Fibroblast of peridontal ligament (primary cell): ENCODE data around the gene CAD.
"Not testable (repeated sequence)": the region's sequence is repeated elsewhere in the genome, so short reads cannot be mapped to it uniquely, and the experiment has no call there.

Experiments
- DNase-seq: peaks from one replicate; pipeline ENCODE4 v3.0.0-alpha.2; 2010; ENCODE audit errors: extremely low read depth

Gene CAD

DNA sequence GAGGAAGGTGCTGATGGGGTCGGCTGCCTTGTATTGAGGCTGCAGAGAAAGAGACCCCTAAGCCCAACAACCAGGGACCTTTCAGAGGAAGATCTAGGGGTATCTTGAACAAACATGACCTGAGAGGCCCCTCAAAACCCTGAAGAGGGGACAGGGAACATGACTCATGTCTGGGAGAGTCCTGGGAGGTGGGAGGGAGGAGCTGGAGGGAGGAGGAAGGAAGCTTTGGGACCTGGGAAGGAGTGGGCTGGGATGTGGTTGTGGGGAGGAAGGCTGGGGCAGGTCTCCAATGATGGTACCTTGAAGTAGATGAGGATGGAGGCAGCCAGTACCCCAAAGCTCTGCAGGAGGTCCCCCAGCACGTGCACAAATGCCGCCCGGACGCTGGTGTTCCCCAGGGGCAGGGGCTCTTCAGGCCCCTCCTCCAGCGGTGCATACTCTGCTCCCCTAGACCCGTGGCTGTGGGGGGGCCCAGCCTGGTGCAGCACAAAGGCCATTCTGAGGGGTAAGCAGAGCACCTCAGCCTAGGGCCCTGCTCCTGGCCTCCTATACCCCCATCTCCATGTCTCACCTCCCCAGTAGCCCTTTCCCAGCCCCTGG lies 39.8 kb downstream of the CAD start:
- no peak for DNase-seq

DNA sequence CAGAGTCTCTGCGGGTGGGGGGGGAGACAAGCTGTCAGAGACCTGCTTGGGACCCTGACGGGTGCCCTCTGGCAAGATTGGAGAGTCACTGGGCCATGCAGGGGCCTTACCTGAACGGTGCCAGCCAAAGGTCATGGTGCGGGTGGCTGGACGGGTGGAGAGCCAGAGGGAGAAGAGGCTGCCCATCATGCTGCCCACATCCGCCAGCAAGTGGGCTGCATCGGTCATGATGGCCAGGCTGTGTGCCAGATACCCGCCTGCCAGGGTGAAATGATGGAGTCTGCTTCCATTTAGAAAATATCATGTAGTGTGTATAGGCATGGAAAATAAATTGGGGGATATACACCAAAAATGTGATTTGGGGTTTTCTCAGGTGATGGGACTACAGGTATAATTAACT lies 40.9 kb downstream of the CAD start:
- no peak for DNase-seq

DNA sequence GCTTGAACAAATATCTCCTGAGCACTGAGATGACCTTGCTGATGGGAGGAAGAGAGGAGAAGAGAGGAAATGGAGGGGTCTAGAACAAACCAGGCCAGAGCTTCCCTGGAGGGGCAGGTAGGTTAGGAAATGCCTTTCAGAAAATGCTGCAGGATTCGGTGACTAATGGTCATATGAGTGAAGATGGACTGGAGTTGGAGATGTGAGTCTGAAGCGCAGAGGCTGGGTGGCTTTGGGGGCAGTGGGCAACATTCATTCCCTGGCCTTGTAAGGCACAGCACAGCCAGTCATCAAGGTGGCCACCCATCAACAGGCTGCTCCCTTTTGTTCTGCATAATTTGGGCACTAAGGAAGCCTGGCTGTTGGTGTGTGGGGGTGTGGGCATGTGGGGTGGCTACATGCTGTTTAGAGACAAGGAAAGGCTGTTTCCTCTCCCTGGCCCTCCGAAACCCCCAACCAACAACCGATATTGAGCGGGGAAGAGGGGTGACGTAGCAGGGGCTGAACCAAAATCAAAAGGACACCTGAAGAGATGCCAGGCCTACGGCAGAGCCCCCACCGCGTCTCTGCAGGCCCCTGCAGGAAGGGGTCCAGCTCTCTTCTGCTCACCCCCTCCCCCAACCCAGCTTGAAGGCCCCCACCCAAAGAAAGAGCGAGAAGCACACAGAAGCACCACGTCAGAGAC lies 44.2 kb downstream of the CAD start:
- no peak for DNase-seq

DNA sequence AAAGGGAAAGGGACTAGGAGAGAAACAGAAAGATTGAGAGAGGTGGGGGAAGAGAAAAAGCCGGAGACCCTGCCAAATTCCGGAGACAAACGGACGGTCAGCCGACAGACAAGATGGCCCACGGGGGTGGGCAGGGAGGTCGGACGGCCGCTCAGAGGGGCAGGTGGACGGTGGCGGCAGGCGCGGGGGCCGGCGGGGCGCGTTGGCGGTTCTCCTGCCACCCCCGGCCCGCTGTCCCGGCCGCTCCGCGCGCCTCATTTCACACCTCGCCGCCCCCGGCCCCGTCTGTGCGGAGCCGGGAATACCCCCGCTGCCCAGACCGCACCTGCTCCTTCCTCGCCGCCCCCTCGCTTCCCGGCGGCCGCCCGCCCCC lies 44.7 kb downstream of the CAD start:
- DNase-seq, result no peak

DNA sequence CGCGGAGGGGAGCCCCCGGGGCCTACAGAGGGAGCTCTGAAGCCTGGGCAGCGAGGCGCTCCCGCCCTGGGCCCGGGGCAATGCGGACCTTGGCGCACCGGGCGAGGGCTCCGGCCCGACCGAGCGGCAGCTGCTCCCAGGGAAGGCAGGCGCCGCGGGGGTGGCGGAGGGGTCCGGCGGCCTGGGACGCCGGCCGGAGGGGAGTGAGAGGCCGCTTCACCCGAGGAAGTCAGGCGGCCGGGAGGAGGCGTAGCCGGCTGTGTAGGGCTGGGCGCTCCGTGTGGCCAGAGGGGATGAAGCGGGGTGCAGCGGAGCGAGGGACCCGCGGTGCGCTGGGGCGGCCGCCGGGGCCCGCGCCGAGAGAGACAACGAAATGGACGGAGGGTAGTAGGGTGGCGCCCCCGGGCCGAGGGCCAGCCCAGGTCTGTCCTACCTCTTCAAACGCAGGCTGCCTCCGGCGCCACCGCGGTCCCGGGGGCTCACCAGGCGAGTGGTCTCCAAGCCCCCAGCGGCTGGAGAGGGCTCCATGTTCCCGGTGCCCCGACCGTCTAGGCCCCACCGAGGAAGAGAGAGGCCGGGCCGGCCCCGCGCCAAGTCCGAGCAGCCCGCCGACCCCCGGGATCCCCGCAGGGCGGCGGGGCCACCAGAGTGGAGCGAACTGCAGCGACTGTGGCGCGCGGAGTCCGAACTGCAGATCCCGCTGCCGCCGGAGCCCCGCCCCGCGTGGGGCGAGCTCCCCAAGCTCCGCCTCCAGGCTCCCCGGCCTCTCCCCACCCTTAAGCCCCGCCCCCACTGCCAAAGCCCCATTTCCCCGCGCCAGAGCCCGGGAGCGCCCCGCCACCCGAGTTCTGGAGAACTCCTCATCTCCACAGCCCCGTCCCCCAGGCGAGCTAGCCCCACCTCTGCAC lies 45.5 kb downstream of the CAD start, which contains the start of gene SLC30A3:
SLC30A3 (minus strand) TSS at position 669 of the 908 bp plus-strand sequence; CDS start at position 528, 141 bp downstream.
- DNase-seq, result no peak

DNA sequence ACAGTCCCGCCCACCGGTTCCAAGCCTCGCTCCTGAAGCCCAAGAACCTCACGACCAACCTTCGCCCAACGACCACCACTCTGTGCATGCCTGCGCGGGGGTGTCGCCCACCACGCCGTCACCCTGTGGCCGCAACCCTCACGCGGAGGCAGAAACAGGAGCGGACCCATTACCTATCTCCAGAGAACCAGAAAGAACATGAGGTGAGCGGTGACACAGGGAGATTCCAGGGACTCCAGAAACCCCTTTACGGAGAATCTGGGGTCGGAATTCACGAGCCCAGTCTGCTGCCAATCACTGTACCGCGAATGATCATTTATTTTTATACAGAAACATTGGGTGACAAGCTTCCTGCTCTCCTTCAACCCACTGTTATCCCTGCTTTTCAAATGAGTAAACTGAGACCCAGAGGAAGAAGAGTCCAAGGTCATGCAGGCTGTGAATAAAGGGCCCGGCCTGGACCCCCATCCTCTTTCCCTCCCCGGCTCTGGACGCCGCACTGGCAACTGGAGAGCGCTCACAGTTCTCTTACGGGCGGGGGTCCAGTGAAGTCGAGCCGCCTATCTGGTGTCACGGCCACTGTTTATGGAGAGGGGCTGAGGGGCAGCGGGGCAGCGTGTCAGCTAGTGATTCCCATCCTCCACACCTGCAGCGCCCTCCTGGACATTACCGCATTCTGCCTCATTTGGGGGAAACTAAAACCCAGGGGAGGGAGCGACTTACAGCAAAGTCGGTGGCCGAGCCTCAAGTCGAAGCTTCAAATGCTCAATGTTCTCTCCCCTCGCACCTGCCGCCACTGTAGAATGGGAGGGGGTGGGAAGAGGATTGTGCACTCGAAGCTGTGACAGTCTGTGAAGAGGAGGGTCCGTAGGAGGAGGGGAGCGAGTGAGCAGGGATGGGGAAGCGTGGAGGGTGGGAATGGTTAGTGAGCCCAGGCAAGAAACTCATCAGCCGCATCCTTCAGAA lies 46.4 kb downstream of the CAD start:
- DNase-seq, result no peak

DNA sequence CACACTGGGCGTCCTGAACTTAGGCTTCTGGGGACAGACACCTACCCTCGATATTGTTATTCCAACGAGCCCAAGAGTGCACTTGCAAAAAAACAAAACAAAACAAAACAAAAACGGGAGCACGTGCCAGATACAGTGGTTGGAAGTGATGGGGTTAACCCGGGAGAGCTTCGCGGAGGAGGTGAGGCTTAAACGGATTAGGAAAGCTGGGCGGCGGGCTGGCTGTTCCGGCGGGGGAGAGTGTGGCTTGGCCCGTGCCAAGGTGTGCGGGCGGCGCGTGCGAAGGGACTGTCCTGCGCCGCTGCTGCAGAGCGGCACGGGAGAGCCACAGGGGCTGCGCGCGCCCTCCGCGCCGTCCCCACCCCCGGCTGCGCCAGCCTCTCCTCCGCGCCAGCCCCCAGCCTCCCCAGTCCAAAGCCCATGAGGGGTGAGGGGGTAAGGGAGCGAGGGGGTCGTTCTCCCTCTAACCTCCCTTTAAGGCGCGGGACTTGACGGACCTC lies 47.1 kb downstream of the CAD start:
- no peak for DNase-seq

DNA sequence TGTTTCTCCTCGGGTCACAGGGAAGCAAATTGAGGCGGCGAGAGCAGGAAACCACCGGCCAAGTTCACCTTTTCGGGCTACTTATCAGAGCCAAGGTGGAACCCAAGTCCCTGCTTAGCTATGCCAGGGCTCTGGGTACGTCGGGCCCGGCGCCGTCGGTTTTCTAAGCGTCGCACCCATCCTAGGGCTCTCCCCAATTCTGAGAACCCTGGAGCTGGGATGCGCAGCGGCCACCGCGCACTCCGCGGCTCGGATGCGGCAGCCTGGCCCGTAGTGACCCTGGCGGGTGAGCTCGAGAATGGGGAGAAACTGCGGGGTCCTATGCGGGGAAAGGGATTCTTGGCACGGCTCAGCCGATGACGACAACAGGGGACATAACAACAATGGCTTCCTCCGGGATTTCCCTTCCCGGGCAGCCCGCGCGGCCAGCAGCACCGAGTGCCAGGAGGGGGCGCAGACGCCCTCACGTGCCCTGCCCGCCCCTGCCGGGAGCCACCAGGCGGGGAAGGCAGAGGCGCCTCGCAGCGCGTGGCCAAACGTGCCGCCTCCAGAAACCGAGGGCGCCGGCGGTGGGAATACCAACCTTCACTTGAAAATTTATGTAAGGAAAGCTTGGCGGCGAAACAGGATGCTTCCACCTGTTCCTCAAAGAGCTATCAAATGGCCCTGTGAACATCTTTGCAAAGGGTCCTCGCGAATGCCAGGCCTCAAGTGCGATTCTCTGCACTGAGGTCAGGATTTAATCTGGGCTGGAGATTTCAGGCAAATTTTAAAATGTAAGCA lies 47.8 kb downstream of the CAD start:
- no peak for DNase-seq

DNA sequence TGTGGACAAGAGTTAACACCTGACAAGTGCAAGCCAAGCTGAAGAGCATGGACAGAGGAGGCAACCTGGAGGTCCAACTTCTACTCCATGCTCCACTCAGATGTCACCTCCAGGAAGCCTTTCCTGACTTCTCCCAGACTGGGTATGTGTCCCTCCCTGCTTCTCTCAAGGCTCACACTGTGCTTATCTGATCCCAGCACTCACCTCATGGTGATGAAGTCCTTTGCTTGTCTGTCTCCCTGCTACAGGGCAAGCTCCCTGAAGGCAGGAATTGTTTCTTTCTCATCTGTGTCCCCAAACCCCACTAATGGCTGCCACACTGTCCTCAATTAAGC lies 48.3 kb downstream of the CAD start:
- DNase-seq, result no peak

DNA sequence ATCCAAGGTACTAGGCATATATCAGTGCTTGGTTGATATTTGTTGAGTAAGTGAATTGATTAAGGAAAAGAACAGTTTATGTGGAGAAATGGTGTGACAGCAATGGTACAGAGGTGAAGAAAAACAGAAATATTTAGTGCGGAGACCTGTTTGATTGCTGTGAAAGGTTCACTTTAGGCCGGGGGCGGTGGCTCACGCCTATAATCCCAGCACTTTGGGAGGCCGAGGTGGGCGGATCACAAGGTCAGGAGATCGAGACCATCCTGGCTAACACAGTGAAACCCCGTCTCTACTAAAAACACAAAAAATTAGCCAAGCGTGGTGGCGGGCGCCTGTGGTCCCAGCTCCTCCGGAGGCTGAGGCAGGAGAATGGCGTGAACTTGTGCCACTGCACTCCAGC lies 51.1 kb downstream of the CAD start:
- not testable (repeated sequence) for DNase-seq

DNA sequence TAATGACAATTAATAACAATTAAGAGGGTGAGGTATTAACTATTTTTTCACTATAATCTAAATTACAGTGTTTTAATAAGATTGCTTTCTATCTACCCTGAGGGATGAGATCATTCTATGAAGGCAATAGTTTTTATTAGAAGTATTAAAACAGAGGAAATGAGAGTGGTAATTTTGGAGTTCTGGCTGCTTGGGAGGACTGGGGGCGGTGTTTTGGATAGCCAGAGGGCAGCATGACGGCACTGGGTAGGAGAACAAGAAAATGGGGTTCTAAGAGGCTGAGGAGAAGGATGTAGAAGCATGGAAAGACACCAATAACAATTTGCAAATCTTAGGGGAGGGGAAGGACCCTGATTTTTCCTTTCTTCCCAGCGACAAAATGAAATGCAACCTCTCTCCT lies 53.0 kb downstream of the CAD start:
- DNase-seq, result no peak

DNA sequence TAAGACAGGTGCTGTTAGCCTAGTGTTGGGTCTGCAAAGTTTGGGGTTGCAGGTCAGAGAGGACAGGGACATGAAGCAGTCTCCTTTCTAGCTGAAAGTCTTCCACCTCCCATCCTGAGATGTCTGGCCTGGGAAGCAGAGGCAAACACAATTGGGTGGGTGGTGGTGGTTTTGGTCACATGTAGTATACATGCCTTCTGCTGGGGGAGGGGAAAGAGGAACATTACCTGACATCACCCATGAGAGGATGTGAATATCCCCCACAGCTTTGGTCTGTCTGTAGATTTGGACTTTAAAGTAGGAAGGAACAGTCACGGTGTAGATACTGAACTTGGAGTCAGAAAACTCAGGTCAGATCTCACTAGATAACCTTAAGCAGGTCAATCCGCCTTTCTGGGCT lies 53.5 kb downstream of the CAD start:
- no peak for DNase-seq

DNA sequence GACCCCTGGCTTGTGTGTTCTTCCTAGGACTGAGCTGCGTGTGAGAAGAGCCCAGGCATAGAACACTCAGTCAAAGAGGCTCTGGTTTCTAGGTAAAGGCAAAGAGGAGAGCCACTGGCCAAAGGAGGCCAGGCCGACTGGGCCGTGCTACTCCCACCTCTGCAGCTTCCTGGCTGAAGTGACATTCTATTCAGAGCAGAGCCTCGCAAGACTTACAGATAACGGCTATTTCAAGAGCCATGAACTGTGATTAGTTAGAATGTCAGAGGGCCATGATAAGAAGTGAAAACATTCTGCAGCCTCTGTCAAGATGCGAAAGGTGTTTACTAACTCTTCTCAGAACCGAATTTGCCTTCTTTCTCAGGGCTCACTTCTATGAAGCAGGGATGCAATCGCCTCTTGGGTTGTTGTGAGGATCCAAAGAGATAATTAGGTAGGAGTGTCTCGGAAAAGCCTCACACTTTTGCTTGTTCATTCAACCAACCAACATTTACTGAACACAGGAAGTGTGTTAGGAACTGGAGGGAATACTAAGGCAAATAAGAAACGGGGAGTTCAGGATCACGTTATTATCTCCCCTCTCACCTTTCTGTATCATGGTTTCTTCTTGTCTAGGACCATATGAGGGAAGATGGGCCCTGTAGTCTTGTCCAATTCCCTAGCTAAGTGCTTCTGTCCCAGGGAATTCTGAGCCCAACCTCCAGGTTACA lies 54.6 kb downstream of the CAD start:
- no peak for DNase-seq

DNA sequence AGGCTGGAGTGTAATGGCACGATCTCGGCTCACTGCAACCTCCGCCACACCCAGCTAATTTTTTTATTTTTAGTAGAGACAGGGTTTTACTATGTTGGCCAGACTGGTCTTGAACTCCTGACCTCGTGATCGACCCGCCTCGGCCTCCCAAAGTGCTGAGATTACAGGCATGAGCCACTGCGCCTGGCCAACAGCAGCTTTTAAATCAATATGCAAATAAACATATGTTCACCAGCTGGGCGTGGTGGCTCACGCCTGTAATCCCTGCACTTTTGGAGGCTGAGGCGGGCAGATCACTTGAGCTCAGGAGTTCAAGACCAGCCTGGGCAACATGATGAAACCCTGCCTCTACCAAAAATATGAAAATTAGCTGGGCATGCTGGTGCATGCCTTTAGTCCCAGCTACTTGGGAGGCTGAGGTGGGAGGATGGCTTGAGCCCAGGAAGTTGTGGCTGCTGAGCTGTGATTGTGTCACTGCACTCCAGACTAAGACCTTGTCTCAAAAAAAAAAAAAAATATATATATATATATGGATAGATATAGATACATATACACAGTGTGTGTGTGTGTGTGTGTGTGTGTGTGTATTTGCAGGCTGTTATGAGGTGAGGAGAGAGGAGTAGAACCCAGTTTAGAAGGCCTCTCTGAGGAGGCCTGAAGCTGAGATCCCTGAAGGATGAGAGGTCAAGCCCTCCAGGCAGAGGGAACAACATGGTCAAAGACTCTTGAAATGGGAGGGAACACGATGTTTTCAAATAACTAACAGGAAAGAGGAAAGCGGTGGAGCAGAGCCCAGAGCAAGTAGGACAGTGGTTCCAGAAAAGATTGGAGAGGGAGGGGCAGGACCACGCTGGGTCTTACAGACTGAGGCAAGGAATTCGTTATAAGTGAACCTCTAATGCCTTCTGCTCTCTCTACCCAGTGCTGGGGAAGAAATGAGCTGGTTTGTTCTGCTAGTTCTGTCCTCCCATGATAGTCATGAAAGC lies 55.7 kb downstream of the CAD start:
- not testable (repeated sequence) for DNase-seq

DNA sequence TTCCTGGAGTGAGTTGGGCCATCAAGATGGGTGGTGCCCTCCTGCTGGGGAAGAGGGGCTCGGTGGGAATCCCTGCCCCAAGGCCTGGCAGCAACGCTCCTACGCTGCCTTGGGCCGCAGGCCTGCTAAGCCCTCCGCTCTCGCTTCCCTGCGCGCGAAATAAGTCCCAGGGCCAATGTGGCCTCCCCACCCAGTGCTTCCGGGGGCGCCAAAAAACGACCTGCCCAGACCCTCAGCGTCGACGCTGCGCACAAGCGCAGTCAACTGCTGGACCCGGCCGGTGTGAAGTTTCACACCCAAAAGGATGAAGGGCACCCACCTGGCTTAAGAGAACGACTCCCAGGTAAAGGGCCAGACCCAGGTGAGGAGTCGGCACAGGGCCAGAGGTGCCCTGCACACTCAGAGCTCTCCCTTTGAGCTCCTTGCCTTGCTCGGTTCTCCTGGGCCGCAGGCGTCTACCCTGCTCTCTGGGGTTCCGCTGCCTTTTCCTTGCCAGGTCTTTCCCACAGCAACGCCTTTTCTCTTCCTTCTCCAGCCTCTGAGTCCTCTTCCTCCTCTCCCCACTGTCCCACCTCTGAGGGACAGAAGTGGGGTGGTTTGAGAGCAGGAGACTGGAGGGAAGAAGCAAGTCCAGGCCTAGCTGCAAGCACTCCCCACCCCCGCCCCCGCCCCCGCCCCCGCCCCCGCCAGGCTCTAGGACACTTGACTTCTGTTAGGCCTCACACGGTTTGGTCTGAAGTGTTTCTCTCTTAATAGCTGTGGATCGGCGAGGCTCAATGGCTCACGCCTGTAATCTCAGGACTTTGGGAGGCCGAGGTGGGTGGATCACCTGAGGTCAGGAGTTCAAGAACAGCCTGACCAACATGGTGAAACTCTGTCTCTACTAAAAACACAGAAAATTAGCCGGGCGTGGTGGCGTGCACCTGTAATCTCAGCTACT lies 58.3 kb downstream of the CAD start, which contains the start of gene DNAJC5G:
DNAJC5G (plus strand) TSS at position 223 of the 940 bp plus-strand sequence. CDS start 1,296 bp downstream, outside the sequence.
- no peak for DNase-seq

DNA sequence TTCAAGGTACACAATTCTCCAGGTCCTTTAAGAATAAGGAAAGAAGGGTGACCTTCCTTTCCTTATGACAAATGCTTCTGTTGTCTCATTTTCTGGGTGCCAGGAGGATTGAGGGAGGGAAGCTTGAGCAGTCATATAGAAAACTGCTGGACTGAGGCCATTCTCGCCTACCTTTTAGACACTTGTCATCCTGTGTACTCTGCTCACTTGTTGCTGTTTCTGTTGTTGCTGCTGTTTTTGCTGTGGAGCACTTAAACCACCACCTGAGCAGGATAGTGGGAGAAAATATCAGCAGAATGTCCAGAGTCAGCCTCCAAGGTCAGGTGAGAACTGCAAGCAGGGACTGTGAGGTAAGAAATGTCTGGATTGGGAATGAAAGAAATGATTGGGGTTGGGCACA lies 60.8 kb downstream of the CAD start:
- DNase-seq, result no peak

DNA sequence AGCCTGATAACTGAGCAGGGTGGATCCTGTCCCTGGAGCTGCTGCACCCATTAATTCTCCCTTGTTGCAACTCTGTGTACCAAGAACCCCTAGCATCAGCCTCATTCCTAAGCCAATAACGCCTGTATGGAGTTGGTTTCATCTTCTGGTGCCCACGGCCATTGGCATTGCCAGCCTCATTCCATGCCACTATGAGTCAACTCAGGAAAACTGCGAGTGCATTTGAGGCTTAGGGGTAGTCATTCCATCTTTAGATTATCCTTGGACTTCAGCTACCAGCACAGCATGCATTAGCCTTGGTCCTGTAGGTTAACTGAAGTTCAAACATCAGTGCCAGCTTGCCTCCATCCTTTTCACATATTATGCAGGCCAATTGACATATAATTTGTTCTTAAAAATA lies 63.7 kb downstream of the CAD start:
- no peak for DNase-seq

DNA sequence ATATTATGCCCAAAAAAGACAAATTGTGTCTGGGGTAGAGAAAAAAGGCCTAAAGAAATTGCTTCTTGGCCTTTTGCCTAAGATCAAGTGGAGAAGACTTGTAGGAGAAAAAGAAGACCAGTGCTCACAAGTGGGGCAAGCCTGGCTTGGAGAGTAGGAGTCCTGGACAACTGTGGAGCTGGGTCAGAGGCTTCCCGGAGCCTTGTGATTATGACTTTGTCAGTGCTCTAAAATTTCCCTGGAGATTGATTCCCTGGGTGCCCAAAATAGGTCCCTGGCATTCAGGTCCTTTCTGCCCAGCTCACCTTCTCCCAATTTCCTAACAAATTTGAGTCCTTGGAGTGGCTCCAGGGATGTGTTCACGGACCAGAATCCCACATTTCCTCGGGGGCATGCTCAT lies 64.3 kb downstream of the CAD start:
- DNase-seq, result no peak
